ENCODE data around the gene BAAT. TPM values are rescaled to one million over a fixed set of nuclear protein-coding genes. Genes with fewer than 3 reads are reported as not detected.
"Not testable (repeated sequence)": the region's sequence is repeated elsewhere in the genome, so short reads cannot be mapped to it uniquely, and the experiment has no call there.

The BAAT gene
- polyA plus RNA-seq, 1 experiment = not detected

DNA sequence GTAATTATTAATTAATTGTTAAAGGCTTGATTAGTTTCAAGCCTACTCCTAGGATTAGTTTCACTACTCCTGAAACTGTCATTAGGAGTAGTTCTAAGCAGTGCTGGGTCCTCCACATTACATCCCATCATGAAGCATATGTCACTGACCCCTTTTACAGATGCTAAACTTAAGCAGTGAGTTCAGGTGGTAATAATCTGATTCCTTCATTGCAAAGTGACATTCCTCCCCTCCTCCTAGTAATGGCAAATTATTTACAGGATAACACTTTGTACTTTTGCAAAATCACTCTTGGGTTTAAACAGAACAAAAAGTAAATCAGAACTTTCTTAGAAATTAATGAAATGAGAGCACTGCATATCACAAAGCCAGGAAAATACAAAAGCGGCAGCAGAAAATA, 52.4 kb downstream of the BAAT start:
- H3K27me3 ChIP-seq (ENCODE audit: control insufficient read depth, insufficient read depth, low read length) = no peaks in the 10 kb centered on the region
- no peak overlapping the region for H3K4me3 ChIP-seq (ENCODE audit: low read depth, low read length)
- CTCF ChIA-PET = no interaction called here
- TF ChIP-seq, protein P1, sequence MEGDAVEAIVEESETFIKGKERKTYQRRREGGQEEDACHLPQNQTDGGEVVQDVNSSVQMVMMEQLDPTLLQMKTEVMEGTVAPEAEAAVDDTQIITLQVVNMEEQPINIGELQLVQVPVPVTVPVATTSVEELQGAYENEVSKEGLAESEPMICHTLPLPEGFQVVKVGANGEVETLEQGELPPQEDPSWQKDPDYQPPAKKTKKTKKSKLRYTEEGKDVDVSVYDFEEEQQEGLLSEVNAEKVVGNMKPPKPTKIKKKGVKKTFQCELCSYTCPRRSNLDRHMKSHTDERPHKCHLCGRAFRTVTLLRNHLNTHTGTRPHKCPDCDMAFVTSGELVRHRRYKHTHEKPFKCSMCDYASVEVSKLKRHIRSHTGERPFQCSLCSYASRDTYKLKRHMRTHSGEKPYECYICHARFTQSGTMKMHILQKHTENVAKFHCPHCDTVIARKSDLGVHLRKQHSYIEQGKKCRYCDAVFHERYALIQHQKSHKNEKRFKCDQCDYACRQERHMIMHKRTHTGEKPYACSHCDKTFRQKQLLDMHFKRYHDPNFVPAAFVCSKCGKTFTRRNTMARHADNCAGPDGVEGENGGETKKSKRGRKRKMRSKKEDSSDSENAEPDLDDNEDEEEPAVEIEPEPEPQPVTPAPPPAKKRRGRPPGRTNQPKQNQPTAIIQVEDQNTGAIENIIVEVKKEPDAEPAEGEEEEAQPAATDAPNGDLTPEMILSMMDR (IDR thresholded peaks at IDR 0.05; ENCODE audit: insufficient read depth, low read depth, low read length) = no peak
- no peaks in the 10 kb centered on the region for H3K36me3 ChIP-seq (ENCODE audit: control insufficient read depth, insufficient read depth, low read length)
- POLR2A ChIA-PET = no interaction called here
- DNase-seq (ENCODE audit: low read depth) = no peak

DNA sequence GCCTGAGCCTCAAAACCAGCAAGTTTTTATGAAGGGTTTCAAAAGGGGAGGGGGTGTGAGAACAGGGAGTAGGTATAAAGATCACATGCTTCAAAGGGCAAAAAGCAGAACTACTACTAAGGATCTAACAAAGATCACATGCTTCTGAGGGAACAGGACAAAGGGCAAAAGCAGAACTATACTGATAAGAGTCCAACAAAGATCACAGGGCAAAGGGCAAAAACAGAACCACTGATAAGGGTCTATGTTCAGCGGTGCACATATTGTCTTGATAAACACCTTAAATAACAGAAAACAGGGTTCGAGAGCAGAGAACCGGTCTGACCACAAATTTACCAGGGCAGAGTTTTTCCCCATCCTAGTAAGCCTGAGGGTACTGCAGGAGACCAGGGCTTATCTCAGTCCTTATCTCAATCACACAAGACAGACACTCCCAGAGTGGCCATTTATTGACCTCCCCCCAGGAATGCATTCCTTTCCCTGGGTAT, 57.3 kb downstream of the BAAT start:
- DNase-seq (ENCODE audit: low read depth); H3K27me3 ChIP-seq (ENCODE audit: control insufficient read depth, insufficient read depth, low read length); H3K36me3 ChIP-seq (ENCODE audit: control insufficient read depth, insufficient read depth, low read length); CTCF ChIA-PET; POLR2A ChIA-PET; H3K4me3 ChIP-seq (ENCODE audit: low read depth, low read length): not testable (repeated sequence)

DNA sequence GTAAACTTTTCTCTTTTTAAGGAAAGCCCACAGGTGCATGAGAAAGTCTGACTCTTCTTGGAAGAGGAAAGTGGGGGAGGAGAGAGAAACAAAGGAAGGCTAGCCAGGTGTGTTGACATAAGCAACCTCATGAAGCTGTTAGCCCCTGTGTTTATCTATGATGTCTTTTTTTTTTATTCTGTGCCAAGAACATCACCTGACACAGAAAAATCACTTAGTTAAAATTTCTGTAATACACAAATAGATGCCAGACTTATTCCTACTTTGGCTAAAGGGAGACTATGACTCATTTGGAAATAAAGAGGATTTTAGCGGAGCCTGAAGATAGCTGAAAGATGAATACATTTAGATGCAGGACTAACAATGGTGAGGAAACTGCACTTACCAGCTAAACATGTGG, 58.3 kb downstream of the BAAT start:
- CTCF ChIA-PET = interaction anchor here (0.8 to 1.1 kb wide), 2 partner anchors 15 to 726 kb away, joined by 3 read pairs; no protein-coding TSS in a partner anchor
- TF ChIP-seq, protein P1 (IDR thresholded peaks at IDR 0.05; ENCODE audit: insufficient read depth, low read depth, low read length) = no peak
- no peak for DNase-seq (ENCODE audit: low read depth)
- Histone ChIP-seq H3K4me3 (ENCODE audit: low read depth, low read length) (no peak overlapping the region), H3K36me3 (ENCODE audit: control insufficient read depth, insufficient read depth, low read length) (no peaks in the 10 kb centered on the region), H3K27me3 (ENCODE audit: control insufficient read depth, insufficient read depth, low read length) (no peaks in the 10 kb centered on the region)
- POLR2A ChIA-PET = no interaction called here

DNA sequence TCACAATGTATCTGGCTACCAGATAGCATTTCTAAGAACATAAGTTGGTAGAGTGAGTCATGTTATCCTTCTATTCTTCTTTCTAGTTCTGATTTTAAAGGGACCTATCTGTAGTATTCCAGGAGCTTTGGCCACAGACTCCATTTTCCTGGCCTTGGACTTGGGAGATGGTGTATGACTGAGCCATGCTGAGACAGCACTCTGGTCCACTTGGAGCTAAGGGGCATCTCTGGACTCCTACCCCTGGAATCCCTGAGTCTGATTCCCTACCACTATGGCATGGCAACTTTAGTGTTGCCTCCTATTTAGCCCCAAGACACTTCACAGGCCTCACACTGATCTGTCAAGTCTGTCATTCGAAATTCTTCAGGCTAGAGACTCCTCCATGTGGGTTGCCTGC, 58.8 kb downstream of the BAAT start:
- CTCF ChIA-PET = interaction anchor here (0.8 to 2.0 kb wide), 3 partner anchors 14 to 725 kb away, joined by 3 to 6 read pairs (median 3); no protein-coding TSS in a partner anchor
- TF ChIP-seq, protein P1 (IDR thresholded peaks at IDR 0.05; ENCODE audit: insufficient read depth, low read depth, low read length) = no peak
- H3K4me3 ChIP-seq (ENCODE audit: low read depth, low read length) = no peak overlapping the region
- H3K27me3 ChIP-seq (ENCODE audit: control insufficient read depth, insufficient read depth, low read length) = no peaks in the 10 kb centered on the region
- H3K36me3 ChIP-seq (ENCODE audit: control insufficient read depth, insufficient read depth, low read length) = no peaks in the 10 kb centered on the region
- DNase-seq (ENCODE audit: low read depth) = no peak
- POLR2A ChIA-PET = no interaction called here

DNA sequence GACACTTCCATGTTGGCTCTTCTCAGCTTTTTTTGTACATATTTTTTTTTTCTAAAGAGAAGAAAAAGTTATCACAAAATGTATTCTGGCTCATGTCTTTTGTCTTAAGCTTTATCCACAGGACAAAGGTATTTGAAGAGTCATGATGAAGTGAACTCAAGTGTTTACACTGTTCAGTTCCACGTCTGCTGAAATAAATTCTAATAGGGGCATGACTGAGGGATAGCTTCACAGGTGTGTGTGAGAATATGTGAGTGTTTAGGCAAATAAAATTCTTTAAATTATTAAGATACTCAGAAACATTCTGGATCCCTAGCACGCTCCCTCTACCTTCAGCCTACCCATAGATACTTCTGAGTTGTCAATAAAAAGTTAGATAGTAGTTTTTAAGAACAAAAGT, 59.8 kb downstream of the BAAT start:
- H3K27me3 ChIP-seq (ENCODE audit: control insufficient read depth, insufficient read depth, low read length) = no peaks in the 10 kb centered on the region
- no peak for DNase-seq (ENCODE audit: low read depth)
- ChIA-PET CTCF (interaction anchor here (0.5 to 2.0 kb wide), 3 partner anchors 13 to 747 kb away, joined by 3 to 6 read pairs (median 4); no protein-coding TSS in a partner anchor), POLR2A (no interaction called here)
- no peak overlapping the region for H3K4me3 ChIP-seq (ENCODE audit: low read depth, low read length)
- TF ChIP-seq, protein P1 (IDR thresholded peaks at IDR 0.05; ENCODE audit: insufficient read depth, low read depth, low read length) = no peak
- no peaks in the 10 kb centered on the region for H3K36me3 ChIP-seq (ENCODE audit: control insufficient read depth, insufficient read depth, low read length)

DNA sequence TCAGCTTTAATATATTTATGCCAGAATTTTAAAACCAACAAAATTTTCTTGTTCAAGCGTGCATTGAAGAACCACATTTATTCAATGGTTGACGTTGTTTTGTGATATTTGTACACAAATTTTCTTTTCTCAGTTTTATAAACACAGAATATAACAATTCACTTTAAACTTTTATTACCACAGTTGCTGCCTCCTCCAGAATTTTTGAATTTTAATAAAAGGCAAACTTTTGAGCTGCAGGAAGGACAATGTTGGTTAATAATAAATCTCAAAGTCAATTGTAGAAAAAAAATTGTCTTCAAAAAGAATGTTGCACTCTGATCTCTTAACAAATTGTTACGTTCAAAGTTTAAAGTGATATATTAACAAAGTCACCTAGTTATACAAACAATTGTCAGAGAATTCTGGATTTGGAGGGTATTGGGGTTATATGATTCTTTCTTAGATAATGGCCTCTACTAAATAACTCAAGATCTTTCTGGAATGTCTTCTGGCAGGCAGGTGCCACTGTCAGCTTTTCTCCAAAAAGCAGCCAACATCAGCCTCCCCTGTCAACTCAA, 60.5 kb downstream of the BAAT start:
- no peak for DNase-seq (ENCODE audit: low read depth)
- TF ChIP-seq, protein P1 (IDR thresholded peaks at IDR 0.05; ENCODE audit: insufficient read depth, low read depth, low read length) = no peak
- ChIA-PET POLR2A (no interaction called here), CTCF (interaction anchor here (0.5 to 2.0 kb wide), 3 partner anchors 13 to 748 kb away, joined by 3 to 6 read pairs (median 4); no protein-coding TSS in a partner anchor)
- no peak overlapping the region for H3K4me3 ChIP-seq (ENCODE audit: low read depth, low read length)
- H3K27me3 ChIP-seq (ENCODE audit: control insufficient read depth, insufficient read depth, low read length) = no peaks in the 10 kb centered on the region
- H3K36me3 ChIP-seq (ENCODE audit: control insufficient read depth, insufficient read depth, low read length) = no peaks in the 10 kb centered on the region
